T1000 (cell line): Measurements from ENCODE around the gene ADGRL3.

Experiments
- DNase-seq: peaks from one replicate; lab custom pipeline; 2025; ENCODE audit warnings: mixed read lengths; lab: John Stamatoyannopoulos, UW

ADGRL3 gene

GRCh38 chr4:61549336-61549735 is 349.2 kb downstream of the ADGRL3 start:
- DNase-seq, result no peak

DNA sequence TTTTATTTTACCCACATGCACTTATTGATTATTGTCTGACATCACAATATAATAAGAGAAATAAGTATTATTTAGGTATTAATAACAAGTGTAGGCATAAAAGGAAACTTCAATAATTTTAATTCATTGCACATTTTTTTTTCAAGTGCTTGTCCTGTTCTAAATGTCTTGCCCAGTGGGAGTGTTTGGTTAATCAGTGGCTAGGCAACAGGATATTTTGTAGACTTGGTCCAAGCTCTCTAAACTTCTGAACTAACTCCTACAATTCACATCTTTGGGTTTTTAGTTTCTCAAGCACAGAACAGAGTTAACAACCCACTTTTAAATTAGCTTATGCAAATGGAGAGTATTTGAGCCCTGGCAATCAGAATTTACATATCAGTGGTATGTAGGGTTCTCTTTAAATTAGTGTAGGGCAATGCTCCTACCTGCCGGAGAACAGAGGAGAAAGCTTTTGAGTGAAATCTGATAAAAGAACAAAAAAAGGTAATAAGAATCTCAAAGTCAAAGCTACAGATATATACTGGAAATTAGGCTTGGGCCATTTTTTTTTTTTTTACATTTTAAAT is 353.5 kb downstream of the ADGRL3 start:
- no peak for DNase-seq

- DNase-seq, result peak; percentile 27
Measured at GRCh38 chr4:61555789-61556188, 355.7 kb downstream of the ADGRL3 start.

GRCh38 chr4:61556277-61556676 is 356.2 kb downstream of the ADGRL3 start:
- DNase-seq, result no peak

GRCh38 chr4:61559396-61559795 is 359.3 kb downstream of the ADGRL3 start:
- DNase-seq, result no peak

GRCh38 chr4:61561028-61561427 is 360.9 kb downstream of the ADGRL3 start:
- no peak for DNase-seq

DNA sequence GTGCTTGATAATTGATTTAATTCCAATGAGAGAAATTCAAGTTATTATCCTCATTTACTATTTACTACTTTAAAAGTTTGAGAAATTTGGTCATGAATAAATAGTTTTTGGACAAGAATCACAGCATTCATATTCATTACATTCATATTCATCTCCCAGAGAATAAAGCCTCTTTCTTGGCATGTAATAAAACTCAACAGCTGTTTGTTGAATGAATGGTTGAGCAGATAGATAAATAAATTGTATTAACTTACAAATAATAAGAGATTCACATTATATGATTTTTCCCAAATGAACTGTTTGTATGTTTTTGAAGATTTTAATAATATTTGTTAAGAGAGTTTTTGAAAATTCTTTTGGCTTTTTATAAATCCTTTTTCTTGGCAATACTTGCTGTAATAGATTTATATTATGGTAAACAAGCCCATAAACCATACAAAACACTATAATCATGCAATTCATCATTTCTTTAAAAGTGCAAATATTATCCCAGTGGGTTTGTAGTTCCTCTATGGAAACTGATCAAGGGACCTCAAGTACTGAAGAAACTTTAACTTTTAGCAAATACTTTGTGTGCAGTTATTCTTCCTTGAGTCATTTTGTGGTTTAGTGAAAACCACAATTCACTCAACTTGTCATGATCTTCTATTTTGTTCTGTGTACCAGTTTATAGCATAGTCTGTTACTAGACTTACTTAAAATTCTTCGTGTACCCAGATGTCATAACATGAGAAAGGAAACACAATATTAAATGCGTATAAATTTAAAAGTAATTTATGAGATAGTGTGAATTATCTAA is 371.8 kb downstream of the ADGRL3 start:
- no peak for DNase-seq

DNA sequence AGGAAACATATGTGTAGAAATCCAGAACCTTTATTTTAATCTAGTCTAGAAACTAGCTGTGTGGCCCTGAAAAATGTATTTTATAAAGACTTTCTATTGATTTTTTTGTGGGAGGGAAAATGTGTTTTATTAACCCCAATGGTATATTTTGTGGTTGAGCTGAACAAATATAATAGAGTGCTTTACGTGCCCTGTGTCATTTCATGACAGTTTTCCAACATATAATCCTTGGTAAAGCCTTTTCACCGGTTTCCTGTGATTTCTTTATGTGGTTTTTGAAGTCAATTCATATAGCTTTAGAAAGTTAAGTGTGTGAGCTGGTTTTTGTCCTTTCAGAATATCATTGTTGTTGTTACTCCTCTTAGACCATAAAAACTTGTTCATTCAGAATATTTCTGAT is 375.7 kb downstream of the ADGRL3 start:
- no peak for DNase-seq

DNA sequence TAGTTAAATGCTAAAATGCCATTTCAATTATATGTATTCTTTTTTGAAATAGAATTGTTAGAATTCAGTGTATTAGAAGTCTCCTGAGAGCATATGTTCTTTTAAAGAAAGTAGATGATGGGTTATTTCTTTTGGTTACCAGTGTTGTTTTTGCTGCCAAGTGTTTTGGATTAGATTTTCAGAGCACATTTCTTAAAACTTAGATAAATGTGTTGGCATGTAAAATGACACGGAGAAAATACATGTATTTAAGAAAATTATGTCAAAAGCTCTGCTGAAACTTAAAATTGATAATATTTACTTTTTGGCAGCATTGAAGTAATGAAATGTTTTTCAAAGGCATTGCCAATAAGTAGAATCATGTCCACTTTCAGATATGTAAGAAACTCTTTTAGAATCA is 379.7 kb downstream of the ADGRL3 start:
- no peak for DNase-seq

DNA sequence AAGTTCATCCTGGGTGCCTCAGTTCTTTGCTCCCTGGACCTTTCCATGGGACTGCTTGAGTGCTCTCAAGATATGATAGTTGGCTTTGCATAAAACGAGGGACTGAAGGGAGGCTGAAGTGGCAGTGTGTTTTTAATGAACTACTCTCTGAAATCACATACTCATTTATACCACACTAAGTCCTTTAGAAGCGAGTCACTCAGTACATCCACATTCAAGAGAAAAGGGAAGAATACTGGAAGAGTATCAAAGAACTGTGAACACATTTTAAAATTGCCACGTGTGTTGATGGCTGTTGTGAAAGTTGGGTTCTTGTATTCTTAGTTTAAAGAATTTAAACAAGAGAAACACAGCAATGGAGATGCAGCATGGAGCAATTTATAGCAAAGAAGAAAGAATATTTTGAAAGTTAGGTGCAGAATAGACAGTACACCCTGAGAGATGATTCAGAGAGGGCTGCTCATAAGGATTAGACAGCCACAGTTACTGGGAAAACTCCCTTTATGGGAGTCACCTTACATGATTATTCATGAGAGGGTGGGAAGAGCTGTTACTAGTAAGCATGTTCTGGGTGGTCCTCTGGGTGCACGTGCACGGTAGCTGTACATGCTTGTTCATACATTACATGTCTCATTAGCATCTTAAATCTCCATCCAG is 380.7 kb downstream of the ADGRL3 start:
- DNase-seq, result no peak

GRCh38 chr4:61583696-61584095 is 383.6 kb downstream of the ADGRL3 start:
- no peak for DNase-seq

- DNase-seq, result no peak
Measured at GRCh38 chr4:61588621-61589402, 388.7 kb downstream of the ADGRL3 start.

DNA sequence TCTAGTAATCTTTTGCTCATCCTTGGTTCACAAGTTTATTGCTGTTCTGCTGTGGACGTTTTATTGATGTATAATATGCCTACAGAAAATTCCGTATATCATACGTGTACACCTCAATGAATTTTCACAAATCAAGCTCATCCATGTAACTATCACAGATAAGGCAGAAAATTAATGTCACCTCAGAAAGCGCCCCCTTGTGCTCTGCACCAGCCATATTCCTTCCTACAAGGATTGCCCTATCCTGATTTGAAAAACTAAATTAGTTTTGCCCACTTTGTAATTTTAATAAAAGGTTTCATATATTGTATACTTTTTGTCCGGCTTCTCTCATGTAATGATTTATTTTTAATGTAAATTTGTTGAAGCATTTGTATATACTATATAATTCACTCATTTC is 390.8 kb downstream of the ADGRL3 start:
- no peak for DNase-seq

GRCh38 chr4:61596606-61597340 is 396.6 kb downstream of the ADGRL3 start:
- no peak for DNase-seq

- no peak for DNase-seq
Measured at GRCh38 chr4:61603086-61603485, 403.0 kb downstream of the ADGRL3 start.

GRCh38 chr4:61604054-61604453 is 403.9 kb downstream of the ADGRL3 start:
- DNase-seq, result no peak

DNA sequence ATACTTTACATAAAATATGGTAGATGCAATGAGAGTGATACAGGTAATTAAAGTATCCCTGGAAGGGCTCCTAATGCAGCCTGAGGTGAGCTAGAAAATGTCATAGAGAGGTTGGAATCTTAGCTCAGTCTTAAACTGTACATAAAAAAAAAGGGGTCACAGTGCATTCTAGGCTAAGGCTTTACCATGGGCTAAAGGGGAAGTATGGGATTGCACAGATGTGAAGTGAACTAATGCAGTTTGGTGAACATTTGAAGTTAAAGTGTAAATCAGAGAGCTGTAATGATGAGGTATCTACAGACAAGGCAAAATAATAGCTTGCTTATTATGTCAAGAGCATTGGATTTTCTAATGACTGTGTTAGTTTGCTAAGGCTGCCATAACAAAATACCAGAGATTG is 405.9 kb downstream of the ADGRL3 start:
- DNase-seq, result no peak

DNA sequence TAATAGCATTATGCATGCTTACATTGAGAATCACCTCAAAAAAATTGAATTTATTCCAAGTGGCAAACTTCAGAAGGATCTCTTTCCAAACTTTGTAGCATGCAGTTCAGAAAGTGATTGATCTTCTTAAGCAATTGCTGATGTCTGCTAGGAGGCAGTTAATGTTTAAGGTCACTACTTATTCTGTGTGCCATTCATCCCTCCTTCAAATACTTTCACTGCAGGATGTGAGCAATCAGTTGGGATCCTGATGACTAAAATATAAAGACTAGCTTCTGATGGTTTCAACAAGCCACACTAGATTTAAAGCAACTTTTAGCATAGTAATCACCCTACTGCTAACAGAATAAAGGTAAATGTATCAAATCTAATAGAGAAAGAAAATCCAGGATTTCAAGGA is 414.1 kb downstream of the ADGRL3 start:
- no peak for DNase-seq

DNA sequence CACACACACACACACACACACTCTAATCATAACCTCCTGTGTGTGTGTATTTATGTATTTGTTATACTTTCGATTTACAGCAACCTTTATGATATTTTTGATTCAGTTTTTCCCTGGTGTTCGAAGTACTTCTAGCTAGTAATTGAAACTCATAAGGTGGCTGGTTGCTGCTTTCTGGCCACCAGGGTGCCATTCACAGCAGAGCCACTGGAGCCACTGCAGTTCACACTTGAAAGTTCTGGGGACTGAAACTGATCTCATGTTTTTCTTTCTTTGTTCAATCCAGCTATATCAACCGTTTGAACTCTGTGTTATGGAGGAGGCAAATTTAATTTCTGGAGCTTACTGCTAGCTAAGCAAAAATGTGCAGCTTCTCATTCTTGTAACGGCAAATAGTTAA is 419.4 kb downstream of the ADGRL3 start:
- DNase-seq, result no peak

DNA sequence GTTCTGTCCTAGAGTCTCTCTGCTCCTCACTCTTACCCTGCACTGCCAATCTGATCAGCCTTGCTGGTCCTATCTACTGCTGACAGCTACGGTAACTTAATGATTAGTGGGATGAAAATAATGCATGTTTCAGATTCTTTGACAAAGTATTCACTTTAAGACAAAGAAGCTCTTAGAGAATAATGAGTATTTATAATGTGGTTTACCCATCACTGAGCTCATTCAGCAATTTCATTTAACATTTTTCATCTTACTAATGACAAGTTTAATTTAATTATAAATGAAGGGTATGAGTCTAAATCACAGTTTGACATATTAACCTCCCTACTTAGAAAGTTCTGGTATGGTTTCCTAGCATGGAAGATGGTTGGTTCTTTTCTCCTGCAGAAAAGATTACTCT is 428.2 kb downstream of the ADGRL3 start:
- DNase-seq, result no peak

DNA sequence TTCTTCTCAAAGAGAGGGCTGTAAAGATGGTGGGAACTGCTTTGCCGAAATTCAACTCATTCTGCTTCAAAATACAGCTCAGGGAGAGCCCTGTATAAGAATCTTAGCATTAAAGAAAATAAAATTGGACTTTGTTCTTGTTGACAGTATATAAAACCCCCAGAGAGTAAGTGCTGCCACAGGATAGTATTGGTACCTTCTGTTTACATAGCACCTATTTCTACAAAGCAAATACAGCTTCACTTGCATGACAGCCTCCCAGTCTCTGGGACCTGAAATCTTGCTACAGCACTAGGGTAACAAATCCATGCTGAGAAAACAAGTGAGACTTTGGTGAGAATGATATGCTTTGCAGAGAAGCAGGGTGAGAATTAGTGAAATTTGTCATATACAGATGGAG is 428.6 kb downstream of the ADGRL3 start:
- no peak for DNase-seq

- no peak for DNase-seq
Measured at GRCh38 chr4:61630548-61630947, 430.4 kb downstream of the ADGRL3 start.
